Nephron (organoid): ENCODE measurements around the gene DDX19B.
A peak's percentile ranks its signal among the peaks of the same experiment; 100 is the strongest.
"Not testable (repeated sequence)": the region's sequence is repeated elsewhere in the genome, so short reads cannot be mapped to it uniquely, and the experiment has no call there.

ENCODE experiments used
- H3K27ac Mint-ChIP-seq, 3 experiments: 2 replicates each; pipeline ENCODE4 v1.8.0; 2020; ENCODE audit warnings: mixed read lengths in 3 of 3, mild to moderate bottlenecking in 2 of 3, moderate library complexity in 1 of 3
- H3K27me3 Mint-ChIP-seq: 2 replicates; pipeline ENCODE4 v1.8.0; 2021; ENCODE audit warnings: low read depth, mild to moderate bottlenecking, moderate library complexity, mixed read lengths
- H3K36me3 Mint-ChIP-seq: 2 replicates; pipeline ENCODE4 v1.8.0; 2020; ENCODE audit warnings: low read depth, mixed read lengths
- H3K4me1 Mint-ChIP-seq: 2 replicates; pipeline ENCODE4 v1.8.0; 2020; ENCODE audit warnings: mixed read lengths
- H3K4me3 Mint-ChIP-seq, 3 experiments: 2 replicates each; pipeline ENCODE4 v1.8.0; 2020; ENCODE audit warnings: mild to moderate bottlenecking in 3 of 3, mixed read lengths in 3 of 3, moderate library complexity in 2 of 3
- H3K9me3 Mint-ChIP-seq: 2 replicates; pipeline ENCODE4 v1.8.0; 2020; ENCODE audit warnings: mixed read lengths
- CTCF ChIP-seq, 3 experiments: fragments of 200-600 bp; sonication (generic); IDR thresholded peaks; one replicate each; pipeline ENCODE4 v1.5.0; 2021; ENCODE audit warnings: antibody characterized with exemption in 3 of 3; ENCODE audit not compliant: unreplicated experiment in 3 of 3

DDX19B gene

GRCh38 chr16:70320121-70320520, 21.1 kb downstream of the DDX19B start:
- no peak for TF ChIP-seq CTCF (IDR thresholded peaks at IDR 0.05; ENCODE audit: unreplicated experiment in 3 of 3)
- no peak overlapping the region for H3K27ac Mint-ChIP-seq
- H3K4me3 Mint-ChIP-seq, result no peak overlapping the region

GRCh38 chr16:70324998-70325747, 26.2 kb downstream of the DDX19B start:
- no peaks in the 10 kb centered on the region for H3K9me3 Mint-ChIP-seq
- TF ChIP-seq CTCF (IDR thresholded peaks at IDR 0.05; ENCODE audit: unreplicated experiment in 3 of 3), result no peak

More at GRCh38 chr16:70320121-70320520, 21.1 kb downstream of the DDX19B start:
- peaks cover 49% of the 10 kb centered on the region for H3K36me3 Mint-ChIP-seq
- H3K27me3 Mint-ChIP-seq, result no peaks in the 10 kb centered on the region
- H3K4me1 Mint-ChIP-seq, result no peaks in the 10 kb centered on the region
- H3K9me3 Mint-ChIP-seq, result no peaks in the 10 kb centered on the region

GRCh38 chr16:70331091-70331490, 32.1 kb downstream of the DDX19B start:
- peaks cover 45% of the 10 kb centered on the region for H3K36me3 Mint-ChIP-seq
- H3K4me3 Mint-ChIP-seq, result no peak overlapping the region
- no peaks in the 10 kb centered on the region for H3K9me3 Mint-ChIP-seq
- no peak overlapping the region for H3K27ac Mint-ChIP-seq
- no peak for TF ChIP-seq CTCF (IDR thresholded peaks at IDR 0.05; ENCODE audit: unreplicated experiment in 3 of 3)
- H3K27me3 Mint-ChIP-seq, result no peaks in the 10 kb centered on the region
- no peaks in the 10 kb centered on the region for H3K4me1 Mint-ChIP-seq

More at GRCh38 chr16:70324998-70325747, 26.2 kb downstream of the DDX19B start:
- peaks cover 40% of the 10 kb centered on the region for H3K36me3 Mint-ChIP-seq
- no peaks in the 10 kb centered on the region for H3K4me1 Mint-ChIP-seq
- no peak overlapping the region for H3K27ac Mint-ChIP-seq
- no peak overlapping the region for H3K4me3 Mint-ChIP-seq
- no peaks in the 10 kb centered on the region for H3K27me3 Mint-ChIP-seq

GRCh38 chr16:70331588-70332358, 32.8 kb downstream of the DDX19B start:
- H3K27me3 Mint-ChIP-seq, result no peaks in the 10 kb centered on the region
- H3K4me3 Mint-ChIP-seq, result no peak overlapping the region
- no peak overlapping the region for H3K27ac Mint-ChIP-seq
- H3K36me3 Mint-ChIP-seq, result peaks cover 48% of the 10 kb centered on the region
- TF ChIP-seq CTCF (IDR thresholded peaks at IDR 0.05; ENCODE audit: unreplicated experiment in 3 of 3), result peak; percentile 37 to 47 (median 41)
- no peaks in the 10 kb centered on the region for H3K4me1 Mint-ChIP-seq
- H3K9me3 Mint-ChIP-seq, result no peaks in the 10 kb centered on the region

GRCh38 chr16:70332728-70333127, 33.7 kb downstream of the DDX19B start:
- not testable (repeated sequence) for H3K27ac Mint-ChIP-seq, H3K9me3 Mint-ChIP-seq, H3K4me1 Mint-ChIP-seq, H3K4me3 Mint-ChIP-seq, H3K27me3 Mint-ChIP-seq
- peaks cover 48% of the 10 kb centered on the region for H3K36me3 Mint-ChIP-seq

- H3K4me3 Mint-ChIP-seq, result no peak overlapping the region
- H3K27me3 Mint-ChIP-seq, result peaks cover 3% of the 10 kb centered on the region
- H3K9me3 Mint-ChIP-seq, result no peaks in the 10 kb centered on the region
- H3K36me3 Mint-ChIP-seq, result peaks cover 33% of the 10 kb centered on the region
- no peaks in the 10 kb centered on the region for H3K4me1 Mint-ChIP-seq
- no peak for TF ChIP-seq CTCF (IDR thresholded peaks at IDR 0.05; ENCODE audit: unreplicated experiment in 3 of 3)
- H3K27ac Mint-ChIP-seq, result no peak overlapping the region
Observed at GRCh38 chr16:70337814-70338213, 38.8 kb downstream of the DDX19B start.
